K562 (cell line): ENCODE results near the gene PPFIA3. TPM values are rescaled to one million over a fixed set of nuclear protein-coding genes. Genes with fewer than 3 reads are reported as not detected.

ENCODE experiments used
- ATAC-seq: fragments of 200-7000 bp; cut with Tn5 transposase; 3 replicates; pipeline ENCODE4 v1.9.1; 2020; ENCODE audit warnings: moderate library complexity
- BruUV-seq: library from RNA; stranded (reverse); fragments of 400-500 nt; replicated peaks from 2 replicates; lab custom pipeline; 2021; lab: Mats Ljungman, UMichigan
- CTCF ChIA-PET: fragments of 300-600 bp; formaldehyde crosslinking; extraction: SDS; loops from one replicate; lab custom pipeline; 2021; ENCODE audit warnings: low intra/inter-chr PET ratio; lab: Yijun Ruan, JAX
- POLR2A ChIA-PET: fragments of 300-600, 350-650 bp; sonication (Branson Sonifier 250); formaldehyde crosslinking; extraction: SDS; loops from one replicate; lab custom pipeline; 2021; ENCODE audit warnings: antibody characterized with exemption, inconsistent platforms; lab: Yijun Ruan, JAX
- DNase-seq, 4 experiments: peaks; one replicate each; pipeline versions ENCODE4 v3.0.0 to v3.0.0-alpha.2; 2011 to 2018; ENCODE audit warnings: low spot score in 3 of 4, mixed read lengths in 3 of 4; ENCODE audit errors: extremely low read depth in 1 of 4
- FAIRE-seq: peaks from 2 replicates; lab custom pipeline; 2011; peaks lifted over from hg19 to GRCh38; lab: Jason Lieb, UNC
- H2AFZ ChIP-seq: 2 replicates; pipeline ENCODE4 v1.6.0; 2011; ENCODE audit warnings: low read depth, low read length, control low read depth, inconsistent platforms
- H3K27ac ChIP-seq: fragments of 200-600 bp; 3 replicates; pipeline ENCODE4 v1.8.0; 2011; ENCODE audit warnings: low read depth, mild to moderate bottlenecking, control low read depth, inconsistent platforms, low read length, moderate library complexity, mixed read lengths; ENCODE audit errors: extremely low read depth
- H3K27me3 ChIP-seq, 2 experiments: fragments of 300-600 bp in 1 of 2; 2 replicates in 1 of 2; 3 replicates in 1 of 2; pipeline versions ENCODE4 v1.6.0 to v1.8.0; 2011; ENCODE audit warnings: inconsistent platforms in 2 of 2, low read length in 2 of 2, mild to moderate bottlenecking in 1 of 2, mixed read lengths in 1 of 2, moderate library complexity in 1 of 2; ENCODE audit not compliant: control insufficient read depth in 2 of 2, insufficient read depth in 2 of 2
- H3K36me3 ChIP-seq: fragments of 300-600 bp; 3 replicates; pipeline ENCODE4 v1.8.0; 2011; ENCODE audit warnings: mild to moderate bottlenecking, low read length, inconsistent platforms; ENCODE audit not compliant: control insufficient read depth, insufficient read depth
- H3K4me1 ChIP-seq, 2 experiments: fragments of 200-600 bp in 1 of 2; replicated peaks in 1 of 2; 2 replicates in 1 of 2; 3 replicates in 1 of 2; pipeline versions ENCODE4 v1.5.1 to v1.8.0; 2011; ENCODE audit warnings: inconsistent platforms in 2 of 2, low read length in 2 of 2, mild to moderate bottlenecking in 1 of 2, mixed read lengths in 1 of 2, moderate library complexity in 1 of 2; ENCODE audit not compliant: control insufficient read depth in 2 of 2, insufficient read depth in 2 of 2
- H3K4me2 ChIP-seq: 2 replicates; pipeline ENCODE4 v1.6.1; 2011; ENCODE audit warnings: low read length, control low read depth, inconsistent platforms, mixed read lengths; ENCODE audit not compliant: insufficient read depth
- H3K4me3 ChIP-seq: fragments of 200-600 bp; sonication (generic), shearing (Covaris generic); 2 replicates; pipeline ENCODE4 v1.5.1; 2016; ENCODE audit warnings: control low read depth, inconsistent platforms
- H3K79me2 ChIP-seq: fragments of 200-600 bp; 3 replicates; pipeline ENCODE4 v1.8.0; 2011; ENCODE audit warnings: low read length, inconsistent platforms; ENCODE audit not compliant: control insufficient read depth, insufficient read depth
- H3K9ac ChIP-seq, 2 experiments: 2 replicates each; pipeline versions ENCODE4 v1.6.0 to v1.6.1; 2011; ENCODE audit warnings: low read depth in 2 of 2, low read length in 2 of 2, control low read depth in 1 of 2, inconsistent platforms in 1 of 2, mild to moderate bottlenecking in 1 of 2, mixed read lengths in 1 of 2; ENCODE audit not compliant: insufficient read depth in 1 of 2
- H3K9me1 ChIP-seq: one replicate; pipeline ENCODE4 v1.6.0; 2011; ENCODE audit warnings: inconsistent platforms, mild to moderate bottlenecking, low read length, moderate library complexity; ENCODE audit not compliant: control insufficient read depth, insufficient read depth
- H3K9me3 ChIP-seq: replicated peaks from 2 replicates; pipeline ENCODE4 v1.5.1; 2011; ENCODE audit warnings: low read depth, low read length, inconsistent platforms; ENCODE audit not compliant: control insufficient read depth, insufficient read depth
- H4K20me1 ChIP-seq: replicated peaks from 2 replicates; pipeline ENCODE4 v1.6.1; 2011; ENCODE audit warnings: low read length, inconsistent platforms, mixed read lengths; ENCODE audit not compliant: control insufficient read depth, insufficient read depth
- ARID1B ChIP-seq: fragments of 450-650 bp; IDR thresholded peaks from 2 replicates; pipeline ENCODE4 v1.6.1; 2016; ENCODE audit warnings: antibody characterized with exemption, mild to moderate bottlenecking, inconsistent platforms
- CBFA2T3 ChIP-seq: fragments of 450-650 bp; IDR thresholded peaks from 2 replicates; pipeline ENCODE4 v1.6.1; 2017
- CEBPB ChIP-seq: fragments of 450-650 bp; IDR thresholded peaks from 2 replicates; pipeline ENCODE4 v1.6.1; 2016; ENCODE audit warnings: missing genetic modification characterization, missing compliant biosample characterization
- E2F6 ChIP-seq, 2 experiments: IDR thresholded peaks; 2 replicates each; pipeline ENCODE4 v1.6.1; 2011; ENCODE audit warnings: borderline replicate concordance in 1 of 2, control low read depth in 1 of 2, low read depth in 1 of 2, low read length in 1 of 2, mild to moderate bottlenecking in 1 of 2, mixed read lengths in 1 of 2, moderate library complexity in 1 of 2; ENCODE audit not compliant: insufficient read depth in 1 of 2, insufficient read length in 1 of 2, poor library complexity in 1 of 2, severe bottlenecking in 1 of 2; ENCODE audit errors: extremely low read depth in 1 of 2
- EGR1 ChIP-seq: fragments of 450-650 bp; conservative IDR thresholded peaks from 2 replicates; pipeline ENCODE4 v1.6.1; 2017; ENCODE audit warnings: mild to moderate bottlenecking
- EHMT2 ChIP-seq: fragments of 450-650 bp; IDR thresholded peaks from 2 replicates; pipeline ENCODE4 v1.6.1; 2018; ENCODE audit warnings: antibody characterized with exemption
- FIP1L1 ChIP-seq: fragments of 200-400 bp; formaldehyde crosslinking; IDR thresholded peaks from 2 replicates; pipeline ENCODE4 v1.6.1; 2018; ENCODE audit warnings: mild to moderate bottlenecking, low read depth, low read length; ENCODE audit not compliant: poor library complexity, severe bottlenecking
- HNRNPK ChIP-seq: fragments of 200-400 bp; formaldehyde crosslinking; IDR thresholded peaks from one replicate; pipeline ENCODE4 v1.6.1; 2018; ENCODE audit warnings: mild to moderate bottlenecking, low read depth, low read length; ENCODE audit not compliant: poor library complexity, severe bottlenecking
- PRDM10 ChIP-seq: fragments of 450-650 bp; IDR thresholded peaks from 2 replicates; pipeline ENCODE4 v1.6.1; 2018; ENCODE audit not compliant: partially characterized antibody
- SRSF1 ChIP-seq: fragments of 200-400 bp; formaldehyde crosslinking; IDR thresholded peaks from 2 replicates; pipeline ENCODE4 v1.6.1; 2017; ENCODE audit warnings: mild to moderate bottlenecking, low read depth, low read length, moderate library complexity
- ZNF174 ChIP-seq: fragments of 250-450 bp; sonication (Bioruptor Pico); IDR thresholded peaks from 2 replicates; pipeline ENCODE4 v1.4.0; 2020; ENCODE audit warnings: mild to moderate bottlenecking
- ZNF212 ChIP-seq: fragments of 450-650 bp; formaldehyde crosslinking; IDR thresholded peaks from 2 replicates; pipeline ENCODE4 v1.4.0; 2020; ENCODE audit warnings: mild to moderate bottlenecking
- ZNF324 ChIP-seq: fragments of 250-450 bp; sonication (Bioruptor Pico); IDR thresholded peaks from 2 replicates; pipeline ENCODE4 v1.4.0; 2020; ENCODE audit warnings: mild to moderate bottlenecking
- WGBS: fragments of 100-300 bp; shearing (Covaris generic); methylation state at CpG from one replicate; pipeline ENCODE4 v1.1.6; 2016; ENCODE audit warnings: low coverage, mixed read lengths; ENCODE audit not compliant: insufficient coverage; ENCODE audit errors: missing lambda C conversion rate; 5-methylcytosine and 5-hydroxymethylcytosine counted together
- in situ Hi-C: fragments of 300-500 bp; cut with MboI; formaldehyde crosslinking; loops from 4 replicates; pipeline ENCODE4 v1.15.0; 2018; ENCODE audit warnings: inconsistent platforms, mixed read lengths
- intact Hi-C: fragments of 100-400 bp; cut with micrococcal nuclease; formaldehyde crosslinking; loops from 2 replicates; pipeline ENCODE4 v1.14.2; 2022
- polyA plus RNA-seq, 8 experiments: library from polyadenylated mRNA; depleted of rRNA in 4 of 8; stranded (reverse) in 5 of 8; unstranded in 3 of 8; fragments of >200 nt; fragmentation: Nextera tagmentation in 2 of 8; fragmentation: Illumina TruSeq in 1 of 8; extraction: Ambion mirVana in 2 of 8; extraction: Trizol in 1 of 8; gene quantifications; 2 replicates each; pipeline versions ENCODE4 v1.2.1 to v1.2.3, GENCODE V29; 2011 to 2014; ENCODE audit warnings: inconsistent platforms in 1 of 8, missing spikeins in 1 of 8
- total RNA-seq, 7 experiments: library from RNA; depleted of rRNA in 6 of 7; stranded (reverse); fragments of >200 nt in 6 of 7; fragmentation: Illumina TruSeq in 2 of 7; extraction: Trizol in 2 of 7; gene quantifications; 2 replicates each; pipeline versions ENCODE4 v1.2.1 to v1.2.3, GENCODE V29; 2011 to 2021; ENCODE audit warnings: low replicate concordance in 1 of 7
- TF ChIP-seq, protein P1 (sequence below): sonication (generic); formaldehyde crosslinking; IDR thresholded peaks from 2 replicates; pipeline ENCODE4 v1.8.0; 2022; ENCODE audit warnings: mild to moderate bottlenecking, missing genetic modification reagents
- TF ChIP-seq, protein P2 (sequence below): sonication (generic); IDR thresholded peaks from 2 replicates; pipeline ENCODE4 v1.6.1; 2016

Gene PPFIA3
- total and polyA plus RNA-seq, 9 of the 15 experiments (the other 6 are each of a cell fraction or from before 2014, with no cell fraction given): 0.10 to 53.0 (median 17.6) TPM

DNA sequence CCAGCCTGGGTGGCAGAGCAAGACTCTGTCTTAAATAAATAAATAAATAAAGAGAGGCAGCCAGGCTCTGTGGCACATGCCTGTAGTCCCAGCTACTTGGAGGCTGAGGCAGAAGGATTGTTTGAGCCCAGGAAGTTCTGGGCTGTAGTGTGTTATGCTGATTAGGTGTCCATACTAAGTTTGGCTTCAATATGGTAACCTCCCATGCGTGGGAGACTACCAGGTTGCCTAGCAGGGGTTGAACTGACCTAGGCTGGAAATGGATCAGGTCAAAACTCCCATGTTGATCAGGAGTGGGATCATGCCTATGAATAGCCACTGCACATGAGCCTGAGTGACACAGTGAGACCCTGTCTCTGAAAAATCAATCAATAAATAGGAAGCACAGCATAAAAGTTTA lies 38.1 kb upstream of the PPFIA3 start:
- ChIA-PET POLR2A (interaction anchor here (0.5 to 0.9 kb wide), 2 partner anchors 9 to 14 kb away, joined by 3 read pairs; no protein-coding TSS in a partner anchor), CTCF (no interaction called here)
- H3K4me3 ChIP-seq: no peak overlapping the region
- H3K9ac ChIP-seq: no peak overlapping the region
- DNase-seq (peak in 1 of 4 experiments; percentile 45), ATAC-seq (no peak), FAIRE-seq (peak; percentile 69)
- 26% methylated on average over 1 of the region's 1 CpG for WGBS
- no peak overlapping the region for H3K4me2 ChIP-seq
- no peaks in the 10 kb centered on the region for H3K9me3 ChIP-seq
- H3K4me1 ChIP-seq: peaks cover 5 to 23% of the 10 kb centered on the region in 2 experiments; a peak in 4 of 5 replicates
- peaks cover 5% of the 10 kb centered on the region for H4K20me1 ChIP-seq
- no peaks in the 10 kb centered on the region for H3K27me3 ChIP-seq
- in situ Hi-C loops: no loop called here
- intact Hi-C loops: no loop called here
- peaks cover 15% of the 10 kb centered on the region for H3K79me2 ChIP-seq
- no TSS peak for BruUV-seq
- no peaks in the 10 kb centered on the region for H3K9me1 ChIP-seq
- H2AFZ ChIP-seq: peak overlapping the region; percentile 64; the same call in 1 of the 2 replicates
- peaks cover 1% of the 10 kb centered on the region; the same call in 2 of the 3 replicates for H3K36me3 ChIP-seq
- H3K27ac ChIP-seq: no peak overlapping the region
- TF ChIP-seq, protein P1, sequence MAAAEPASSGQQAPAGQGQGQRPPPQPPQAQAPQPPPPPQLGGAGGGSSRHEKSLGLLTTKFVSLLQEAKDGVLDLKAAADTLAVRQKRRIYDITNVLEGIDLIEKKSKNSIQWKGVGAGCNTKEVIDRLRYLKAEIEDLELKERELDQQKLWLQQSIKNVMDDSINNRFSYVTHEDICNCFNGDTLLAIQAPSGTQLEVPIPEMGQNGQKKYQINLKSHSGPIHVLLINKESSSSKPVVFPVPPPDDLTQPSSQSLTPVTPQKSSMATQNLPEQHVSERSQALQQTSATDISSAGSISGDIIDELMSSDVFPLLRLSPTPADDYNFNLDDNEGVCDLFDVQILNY (CRISPR knock-in tag): no peak
- peak; percentile 33 for TF ChIP-seq PRDM10
- 0 out of 2 replicates have a peak, but pooled peaks have one; percentile 34 for TF ChIP-seq CEBPB (tag)
- no peak for TF ChIP-seq HNRNPK
- no peak for TF ChIP-seq FIP1L1
- TF ChIP-seq E2F6 (IDR thresholded peaks at IDR 0.05; ENCODE audit: borderline replicate concordance in 1 of 2, extremely low read depth in 1 of 2, insufficient read depth in 1 of 2, insufficient read length in 1 of 2, low read depth in 1 of 2, low read length in 1 of 2, poor library complexity in 1 of 2, severe bottlenecking in 1 of 2): no peak
- peak; percentile 41; the same call in 1 of the 2 replicates for TF ChIP-seq ZNF324 (CRISPR knock-in tag)
- TF ChIP-seq EGR1: 0 out of 2 replicates have a peak, but pooled peaks have one; percentile 23
- no peak for TF ChIP-seq ZNF174
- TF ChIP-seq CBFA2T3: peak; percentile 62
- no peak for TF ChIP-seq SRSF1
- no peak for TF ChIP-seq ZNF212 (CRISPR knock-in tag)
- TF ChIP-seq ARID1B: peak; percentile 30; the same call in 1 of the 2 replicates
- TF ChIP-seq, protein P2, sequence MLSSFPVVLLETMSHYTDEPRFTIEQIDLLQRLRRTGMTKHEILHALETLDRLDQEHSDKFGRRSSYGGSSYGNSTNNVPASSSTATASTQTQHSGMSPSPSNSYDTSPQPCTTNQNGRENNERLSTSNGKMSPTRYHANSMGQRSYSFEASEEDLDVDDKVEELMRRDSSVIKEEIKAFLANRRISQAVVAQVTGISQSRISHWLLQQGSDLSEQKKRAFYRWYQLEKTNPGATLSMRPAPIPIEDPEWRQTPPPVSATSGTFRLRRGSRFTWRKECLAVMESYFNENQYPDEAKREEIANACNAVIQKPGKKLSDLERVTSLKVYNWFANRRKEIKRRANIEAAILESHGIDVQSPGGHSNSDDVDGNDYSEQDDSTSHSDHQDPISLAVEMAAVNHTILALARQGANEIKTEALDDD: peak; percentile 77; the same call in 1 of the 2 replicates
- no peak for TF ChIP-seq EHMT2
